HEK293 (cell line): ENCODE results near the gene CD81.

ENCODE experiments used
- MYNN ChIP-seq: fragments of 450-650 bp; formaldehyde crosslinking; IDR thresholded peaks from 2 replicates; pipeline ENCODE4 v1.5.1; 2016; ENCODE audit warnings: missing biosample characterization, missing genetic modification characterization, borderline replicate concordance
- PBX3 ChIP-seq: sonication (generic); formaldehyde crosslinking; IDR thresholded peaks from 2 replicates; pipeline ENCODE4 v1.8.1; 2022; ENCODE audit warnings: mild to moderate bottlenecking, moderate library complexity, missing genetic modification reagents
- ZNF660 ChIP-seq: fragments of 450-650 bp; IDR thresholded peaks from 2 replicates; pipeline ENCODE4 v1.5.1; 2018; ENCODE audit warnings: missing biosample characterization, mild to moderate bottlenecking, missing genetic modification characterization
- TF ChIP-seq, protein P1 (sequence below): fragments of 450-650 bp; formaldehyde crosslinking; IDR thresholded peaks from 2 replicates; pipeline ENCODE4 v1.5.1; 2016; ENCODE audit warnings: missing biosample characterization, missing genetic modification characterization

DNA sequence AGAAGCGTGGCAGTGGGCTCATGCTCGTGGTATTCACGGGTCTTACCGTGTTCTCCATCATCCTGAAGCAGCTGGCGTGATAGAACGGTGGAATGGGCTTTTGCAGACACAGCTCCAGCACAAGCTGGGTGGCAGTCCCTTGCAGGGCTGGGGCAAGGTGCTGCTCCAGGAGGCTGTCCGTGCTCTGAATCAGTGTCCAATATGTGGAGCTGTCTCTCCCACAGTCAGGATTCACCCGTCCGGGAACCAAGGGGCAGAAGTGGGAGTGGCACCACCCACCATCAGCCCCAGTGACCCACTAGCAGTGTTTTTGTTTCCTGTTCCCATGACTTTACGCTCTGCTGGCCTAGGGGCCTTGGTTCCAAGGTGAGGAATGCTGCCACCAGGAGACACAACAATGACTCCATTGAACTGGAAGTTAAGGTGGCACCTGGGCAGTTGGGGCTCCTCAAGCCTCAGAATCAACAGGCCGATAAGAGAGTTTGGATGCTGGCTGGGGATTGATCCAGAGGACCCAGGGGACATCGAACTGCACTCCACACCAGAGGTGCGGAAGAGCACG lies 16.9 kb upstream of the CD81 start:
- TF ChIP-seq ZNF660 (tag by site-specific recombination) = no peak
- no peak for TF ChIP-seq MYNN (tag by site-specific recombination)
- TF ChIP-seq, protein P1, sequence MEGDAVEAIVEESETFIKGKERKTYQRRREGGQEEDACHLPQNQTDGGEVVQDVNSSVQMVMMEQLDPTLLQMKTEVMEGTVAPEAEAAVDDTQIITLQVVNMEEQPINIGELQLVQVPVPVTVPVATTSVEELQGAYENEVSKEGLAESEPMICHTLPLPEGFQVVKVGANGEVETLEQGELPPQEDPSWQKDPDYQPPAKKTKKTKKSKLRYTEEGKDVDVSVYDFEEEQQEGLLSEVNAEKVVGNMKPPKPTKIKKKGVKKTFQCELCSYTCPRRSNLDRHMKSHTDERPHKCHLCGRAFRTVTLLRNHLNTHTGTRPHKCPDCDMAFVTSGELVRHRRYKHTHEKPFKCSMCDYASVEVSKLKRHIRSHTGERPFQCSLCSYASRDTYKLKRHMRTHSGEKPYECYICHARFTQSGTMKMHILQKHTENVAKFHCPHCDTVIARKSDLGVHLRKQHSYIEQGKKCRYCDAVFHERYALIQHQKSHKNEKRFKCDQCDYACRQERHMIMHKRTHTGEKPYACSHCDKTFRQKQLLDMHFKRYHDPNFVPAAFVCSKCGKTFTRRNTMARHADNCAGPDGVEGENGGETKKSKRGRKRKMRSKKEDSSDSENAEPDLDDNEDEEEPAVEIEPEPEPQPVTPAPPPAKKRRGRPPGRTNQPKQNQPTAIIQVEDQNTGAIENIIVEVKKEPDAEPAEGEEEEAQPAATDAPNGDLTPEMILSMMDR = no peak
- no peak for TF ChIP-seq PBX3 (CRISPR knock-in tag)
